Astrocyte (in vitro differentiated cells and primary cell): ENCODE results near the gene NEAT1. TPM values are rescaled to one million over a fixed set of nuclear protein-coding genes. Genes with fewer than 3 reads are reported as not detected.

Experiments used
- DNase-seq: peaks from one replicate; pipeline ENCODE4 v3.0.0-alpha.2; 2010; ENCODE audit warnings: low read depth
- FAIRE-seq: peaks from 2 replicates; lab custom pipeline; 2011; peaks lifted over from hg19 to GRCh38; lab: Jason Lieb, UNC
- H2AFZ ChIP-seq: 2 replicates; pipeline ENCODE4 v1.6.0; 2012; ENCODE audit warnings: low read depth, low read length, inconsistent platforms
- H3K27ac ChIP-seq: 2 replicates; pipeline ENCODE4 v1.5.1; 2011; ENCODE audit warnings: low read depth, low read length, inconsistent platforms
- H3K27me3 ChIP-seq: 2 replicates; pipeline ENCODE4 v1.6.0; 2011; ENCODE audit warnings: low read length, inconsistent platforms; ENCODE audit not compliant: insufficient read depth
- H3K36me3 ChIP-seq: 2 replicates; pipeline ENCODE4 v1.5.1; 2011; ENCODE audit warnings: low read length, inconsistent platforms; ENCODE audit not compliant: insufficient read depth
- H3K4me1 ChIP-seq: 2 replicates; pipeline ENCODE4 v1.5.1; 2011; ENCODE audit warnings: low read length, inconsistent platforms; ENCODE audit not compliant: insufficient read depth
- H3K4me2 ChIP-seq: 2 replicates; pipeline ENCODE4 v1.6.0; 2012; ENCODE audit warnings: low read length, inconsistent platforms
- H3K4me3 ChIP-seq: 2 replicates; pipeline ENCODE4 v1.5.1; 2011; ENCODE audit warnings: low read depth, mild to moderate bottlenecking, low read length, inconsistent platforms; ENCODE audit not compliant: insufficient read depth
- H3K79me2 ChIP-seq: 2 replicates; pipeline ENCODE4 v1.6.0; 2012; ENCODE audit warnings: mild to moderate bottlenecking, low read length, inconsistent platforms; ENCODE audit not compliant: insufficient read depth
- H3K9ac ChIP-seq: 2 replicates; pipeline ENCODE4 v1.6.0; 2012; ENCODE audit warnings: mild to moderate bottlenecking, low read length, inconsistent platforms
- H3K9me3 ChIP-seq: 2 replicates; pipeline ENCODE4 v1.5.1; 2012; ENCODE audit warnings: low read depth, mild to moderate bottlenecking, low read length, inconsistent platforms; ENCODE audit not compliant: insufficient read depth
- H4K20me1 ChIP-seq: 2 replicates; pipeline ENCODE4 v1.6.0; 2012; ENCODE audit warnings: low read length, inconsistent platforms; ENCODE audit not compliant: insufficient read depth
- H3K27ac Mint-ChIP-seq: one replicate; pipeline ENCODE4 v1.8.0; 2021; ENCODE audit warnings: mild to moderate bottlenecking, mixed read lengths; ENCODE audit not compliant: unreplicated experiment
- H3K27me3 Mint-ChIP-seq: one replicate; pipeline ENCODE4 v1.8.0; 2021; ENCODE audit warnings: low read depth, mixed read lengths; ENCODE audit not compliant: unreplicated experiment
- H3K36me3 Mint-ChIP-seq: one replicate; pipeline ENCODE4 v1.8.0; 2021; ENCODE audit warnings: low read depth, mixed read lengths; ENCODE audit not compliant: unreplicated experiment
- H3K4me1 Mint-ChIP-seq: one replicate; pipeline ENCODE4 v1.8.0; 2021; ENCODE audit warnings: low read depth, mixed read lengths; ENCODE audit not compliant: unreplicated experiment
- H3K4me3 Mint-ChIP-seq: one replicate; pipeline ENCODE4 v1.8.0; 2021; ENCODE audit warnings: mild to moderate bottlenecking, moderate library complexity, mixed read lengths; ENCODE audit not compliant: unreplicated experiment
- H3K9me3 Mint-ChIP-seq: one replicate; pipeline ENCODE4 v1.8.0; 2021; ENCODE audit warnings: mild to moderate bottlenecking, mixed read lengths; ENCODE audit not compliant: unreplicated experiment
- EZH2 ChIP-seq: IDR thresholded peaks from 2 replicates; pipeline ENCODE4 v1.6.1; 2012; ENCODE audit warnings: mild to moderate bottlenecking, low read length, inconsistent platforms; ENCODE audit not compliant: insufficient read depth
- total RNA-seq: library from RNA; stranded (reverse); gene quantifications from 2 replicates; pipeline ENCODE4 v1.2.1, GENCODE V29; 2021
- TF ChIP-seq, protein P1 (sequence below): IDR thresholded peaks from 2 replicates; pipeline ENCODE4 v1.5.1; 2011; ENCODE audit warnings: low read depth, mild to moderate bottlenecking, inconsistent platforms, low read length, moderate library complexity; ENCODE audit not compliant: insufficient read depth

The NEAT1 gene
- total RNA-seq, 1 donor from 2014 or later: 317 TPM

DNA sequence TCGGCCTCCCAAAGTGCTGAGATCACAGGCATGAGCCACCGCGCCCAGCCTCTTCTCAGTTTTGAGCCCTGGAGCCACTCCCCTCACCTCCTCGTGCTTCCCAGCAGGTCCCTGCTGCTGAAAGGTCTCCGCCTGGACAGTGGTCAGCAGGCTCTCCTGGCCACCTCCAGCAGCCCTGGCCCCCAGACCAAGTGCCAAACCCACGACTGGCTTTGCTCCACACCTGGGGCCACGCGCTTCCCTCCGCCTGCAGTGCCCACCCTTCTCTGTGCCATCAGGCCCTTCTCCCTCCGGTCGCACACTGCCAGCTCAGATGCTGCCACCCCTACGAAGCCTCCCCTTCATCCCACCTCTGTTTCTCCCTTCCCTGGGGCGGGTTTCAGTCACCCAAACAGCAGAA, 23.3 kb upstream of the NEAT1 start:
- H3K27me3 ChIP-seq: no peaks in the 10 kb centered on the region
- Mint-ChIP-seq H3K27me3 (no peaks in the 10 kb centered on the region), H3K4me1 (peaks cover 2% of the 10 kb centered on the region), H3K4me3 (peak overlapping the region; percentile 60), H3K36me3 (peaks cover 18% of the 10 kb centered on the region), H3K9me3 (no peaks in the 10 kb centered on the region), H3K27ac (peak overlapping the region; percentile 26)
- H2AFZ ChIP-seq: no peak overlapping the region
- DNase-seq: no peak
- H4K20me1 ChIP-seq: peaks cover 30% of the 10 kb centered on the region
- no peak overlapping the region for H3K9ac ChIP-seq
- TF ChIP-seq EZH2: no peak
- H3K4me2 ChIP-seq: no peak overlapping the region
- no peak overlapping the region for H3K4me3 ChIP-seq
- H3K79me2 ChIP-seq: peaks cover 16% of the 10 kb centered on the region
- H3K9me3 ChIP-seq: no peaks in the 10 kb centered on the region
- peaks cover 13% of the 10 kb centered on the region for H3K36me3 ChIP-seq
- no peak for FAIRE-seq
- H3K27ac ChIP-seq: no peak overlapping the region
- H3K4me1 ChIP-seq: no peaks in the 10 kb centered on the region

DNA sequence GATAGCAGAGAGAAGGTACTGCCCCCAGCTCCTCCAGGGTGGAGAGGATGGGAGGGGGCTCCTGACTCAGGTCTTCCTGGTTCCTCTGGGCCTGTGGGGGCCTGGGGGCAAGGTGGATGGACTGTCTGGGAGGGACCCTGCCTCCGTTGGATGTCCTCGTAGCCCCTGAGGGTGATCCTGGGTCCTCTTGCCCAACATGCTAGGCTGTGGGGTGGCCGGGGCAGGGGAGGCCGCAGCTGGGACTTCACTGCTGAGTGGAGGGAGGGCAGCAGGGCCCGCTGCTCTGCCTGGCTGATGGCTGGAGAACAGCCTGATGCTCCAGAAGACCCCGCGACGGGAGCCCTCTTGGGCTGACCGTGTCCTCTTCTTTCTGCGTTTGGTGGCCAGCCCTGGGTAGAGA, 22.8 kb upstream of the NEAT1 start:
- no peak for TF ChIP-seq EZH2
- TF ChIP-seq, protein P1, sequence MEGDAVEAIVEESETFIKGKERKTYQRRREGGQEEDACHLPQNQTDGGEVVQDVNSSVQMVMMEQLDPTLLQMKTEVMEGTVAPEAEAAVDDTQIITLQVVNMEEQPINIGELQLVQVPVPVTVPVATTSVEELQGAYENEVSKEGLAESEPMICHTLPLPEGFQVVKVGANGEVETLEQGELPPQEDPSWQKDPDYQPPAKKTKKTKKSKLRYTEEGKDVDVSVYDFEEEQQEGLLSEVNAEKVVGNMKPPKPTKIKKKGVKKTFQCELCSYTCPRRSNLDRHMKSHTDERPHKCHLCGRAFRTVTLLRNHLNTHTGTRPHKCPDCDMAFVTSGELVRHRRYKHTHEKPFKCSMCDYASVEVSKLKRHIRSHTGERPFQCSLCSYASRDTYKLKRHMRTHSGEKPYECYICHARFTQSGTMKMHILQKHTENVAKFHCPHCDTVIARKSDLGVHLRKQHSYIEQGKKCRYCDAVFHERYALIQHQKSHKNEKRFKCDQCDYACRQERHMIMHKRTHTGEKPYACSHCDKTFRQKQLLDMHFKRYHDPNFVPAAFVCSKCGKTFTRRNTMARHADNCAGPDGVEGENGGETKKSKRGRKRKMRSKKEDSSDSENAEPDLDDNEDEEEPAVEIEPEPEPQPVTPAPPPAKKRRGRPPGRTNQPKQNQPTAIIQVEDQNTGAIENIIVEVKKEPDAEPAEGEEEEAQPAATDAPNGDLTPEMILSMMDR: no peak
- Mint-ChIP-seq H3K4me1 (peaks cover 2% of the 10 kb centered on the region), H3K27ac (no peak overlapping the region), H3K36me3 (peaks cover 21% of the 10 kb centered on the region), H3K9me3 (no peaks in the 10 kb centered on the region), H3K4me3 (peak overlapping the region; percentile 60), H3K27me3 (no peaks in the 10 kb centered on the region)
- Histone ChIP-seq H2AFZ (no peak overlapping the region), H3K4me3 (no peak overlapping the region), H3K27ac (no peak overlapping the region), H3K4me2 (no peak overlapping the region), H3K27me3 (no peaks in the 10 kb centered on the region), H3K4me1 (no peaks in the 10 kb centered on the region), H4K20me1 (peaks cover 30% of the 10 kb centered on the region), H3K36me3 (peaks cover 13% of the 10 kb centered on the region), H3K9ac (no peak overlapping the region), H3K79me2 (peaks cover 16% of the 10 kb centered on the region), H3K9me3 (no peaks in the 10 kb centered on the region)
- FAIRE-seq (no peak), DNase-seq (no peak)

DNA sequence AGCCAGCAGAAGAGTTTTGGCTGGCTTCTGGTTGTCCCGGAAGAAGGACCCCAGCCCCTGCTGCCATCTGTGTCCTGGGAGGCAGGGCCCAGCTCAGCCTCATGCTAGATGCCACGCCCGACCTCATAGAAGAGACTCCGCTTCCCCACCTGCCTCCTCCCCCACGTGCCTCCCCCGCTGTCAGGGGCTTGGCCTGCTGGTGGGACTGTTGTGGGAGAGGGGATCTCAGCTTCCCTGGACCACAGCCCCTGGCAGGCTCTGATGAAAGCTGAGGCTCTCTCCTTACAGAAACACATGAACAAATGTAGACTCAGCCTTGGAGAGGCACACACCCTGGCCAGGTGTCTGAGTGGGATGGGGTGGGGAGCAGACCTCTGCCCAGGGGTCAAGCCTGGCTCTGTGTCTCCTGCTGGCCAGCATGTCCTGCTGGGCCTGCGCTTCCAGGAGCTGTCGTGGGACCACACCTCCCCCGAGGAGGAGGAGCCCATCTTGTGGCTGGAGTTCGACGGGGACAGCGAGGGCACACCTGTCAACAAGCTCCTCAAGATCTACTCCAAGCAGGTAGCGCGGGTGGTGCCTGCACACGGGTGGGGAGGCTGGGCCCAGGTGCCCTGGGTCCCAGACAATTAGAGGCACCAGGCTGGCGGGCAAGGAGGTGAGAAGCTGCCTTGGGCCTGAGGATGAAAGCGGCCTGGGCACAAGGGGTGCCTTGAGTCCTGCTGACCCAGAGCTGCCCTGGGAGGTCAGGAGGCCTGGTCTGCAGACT, 22.1 kb upstream of the NEAT1 start:
- H3K4me1 Mint-ChIP-seq: peaks cover 5% of the 10 kb centered on the region
- no peak overlapping the region for H3K4me3 ChIP-seq
- H3K9ac ChIP-seq: no peak overlapping the region
- H3K36me3 Mint-ChIP-seq: peaks cover 19% of the 10 kb centered on the region
- H3K4me2 ChIP-seq: no peak overlapping the region
- no peaks in the 10 kb centered on the region for H3K27me3 Mint-ChIP-seq
- no peak for DNase-seq
- peaks cover 16% of the 10 kb centered on the region for H3K79me2 ChIP-seq
- peaks cover 26% of the 10 kb centered on the region for H4K20me1 ChIP-seq
- no peak overlapping the region for H3K4me3 Mint-ChIP-seq
- H3K27me3 ChIP-seq: no peaks in the 10 kb centered on the region
- TF ChIP-seq, protein P1: no peak
- no peak for TF ChIP-seq EZH2
- H3K27ac ChIP-seq: no peak overlapping the region
- peaks cover 13% of the 10 kb centered on the region for H3K36me3 ChIP-seq
- H2AFZ ChIP-seq: no peak overlapping the region
- FAIRE-seq: no peak
- H3K27ac Mint-ChIP-seq: no peak overlapping the region
- H3K4me1 ChIP-seq: no peaks in the 10 kb centered on the region
- H3K9me3 Mint-ChIP-seq: no peaks in the 10 kb centered on the region
- no peaks in the 10 kb centered on the region for H3K9me3 ChIP-seq
